Stimulated activated CD8-positive, alpha-beta memory T cell treated with anti-CD3 and anti-CD28 coated beads, Interleukin-4, amount 100 ng/mL, for 48 hours (primary cell): Measurements from ENCODE around the gene WDR75.
"Not testable (repeated sequence)": the region's sequence is repeated elsewhere in the genome, so short reads cannot be mapped to it uniquely, and the experiment has no call there.

Source experiments
- DNase-seq: peaks from one replicate; pipeline ENCODE4 v3.0.0-alpha.2; 2020

WDR75 gene

GRCh38 chr2:189440947-189441708, at the start of gene WDR75:
Gene WDR75 (plus strand): TSS chr2:189441474. CDS start chr2:189441493, 19 bp downstream.
- DNase-seq, result peak; percentile 96

DNA sequence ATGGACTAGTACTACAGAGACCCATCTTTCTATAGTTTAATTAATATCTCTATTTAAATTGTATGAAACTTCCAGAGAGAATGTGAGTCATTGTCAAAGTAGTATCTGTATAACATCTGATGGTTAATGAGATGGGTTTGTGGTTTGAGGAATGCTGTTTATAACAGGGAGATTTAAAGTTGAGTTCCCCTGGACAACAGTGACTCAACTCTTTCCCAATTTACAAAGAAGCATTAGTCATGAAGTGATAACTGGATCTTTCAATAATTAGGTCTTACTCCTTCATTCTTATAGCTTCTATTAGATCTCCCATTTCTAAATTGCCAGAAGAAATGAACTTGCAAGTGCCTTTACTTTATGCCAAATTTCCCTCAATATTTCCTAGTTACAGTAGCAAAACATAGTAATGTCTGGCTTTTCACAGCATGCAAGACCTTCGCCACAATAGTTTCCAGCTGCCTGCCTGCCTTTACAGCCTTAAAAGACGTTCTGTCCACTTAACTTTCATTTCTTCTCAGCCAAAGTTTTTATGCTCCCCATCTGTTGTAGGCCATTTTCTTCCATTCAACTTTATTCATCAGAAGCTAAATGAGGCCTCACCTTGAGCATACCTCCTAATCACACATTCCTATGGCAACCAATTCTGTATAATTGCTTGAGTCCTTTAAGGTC, 47.7 kb upstream of the WDR75 start:
- DNase-seq, result no peak

DNA sequence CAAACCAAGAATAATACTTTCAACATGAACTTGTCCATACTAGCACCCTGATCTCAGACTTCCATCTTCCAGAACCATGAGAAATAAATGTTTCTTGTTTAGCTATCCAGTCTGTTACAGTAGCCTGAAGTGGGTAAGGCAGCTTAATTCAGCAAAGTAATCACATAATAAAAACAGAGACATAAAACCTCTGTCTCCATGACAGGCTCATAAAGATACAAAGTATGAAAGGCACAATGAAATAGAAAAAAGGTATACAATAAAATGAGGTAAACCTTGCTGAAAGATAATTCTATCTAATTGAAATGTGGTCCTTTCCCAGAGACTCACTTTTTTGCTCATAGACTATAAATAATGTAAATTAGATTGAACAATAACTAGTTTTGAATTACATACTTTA, 46.7 kb upstream of the WDR75 start:
- no peak for DNase-seq

DNA sequence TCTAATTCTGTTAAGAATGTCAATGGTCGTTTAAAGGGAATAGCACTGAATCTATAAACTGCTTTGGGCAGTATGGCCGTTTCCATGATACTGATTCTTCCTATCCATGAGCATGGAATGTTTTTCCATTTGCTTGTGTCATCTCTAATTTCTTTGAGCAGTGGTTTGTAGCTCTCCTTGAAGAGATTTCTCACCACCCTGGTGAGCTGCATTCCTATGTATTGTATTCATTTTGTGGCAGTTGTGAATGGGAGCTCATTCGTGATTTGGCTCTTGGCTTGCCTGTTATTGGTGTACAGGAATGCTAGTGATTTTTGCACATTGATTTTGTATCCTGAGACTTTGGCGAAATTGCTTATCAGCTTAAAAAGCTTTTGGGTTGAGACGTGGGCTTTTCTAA, 38.3 kb upstream of the WDR75 start:
- DNase-seq, result no peak

- no peak for DNase-seq
Measured at GRCh38 chr2:189406586-189407233, 34.6 kb upstream of the WDR75 start.

- no peak for DNase-seq
Measured at GRCh38 chr2:189407281-189408209, 33.7 kb upstream of the WDR75 start.

GRCh38 chr2:189408294-189408693, 33.0 kb upstream of the WDR75 start:
- DNase-seq, result no peak

GRCh38 chr2:189409131-189409530, 32.1 kb upstream of the WDR75 start:
- DNase-seq, result no peak

DNA sequence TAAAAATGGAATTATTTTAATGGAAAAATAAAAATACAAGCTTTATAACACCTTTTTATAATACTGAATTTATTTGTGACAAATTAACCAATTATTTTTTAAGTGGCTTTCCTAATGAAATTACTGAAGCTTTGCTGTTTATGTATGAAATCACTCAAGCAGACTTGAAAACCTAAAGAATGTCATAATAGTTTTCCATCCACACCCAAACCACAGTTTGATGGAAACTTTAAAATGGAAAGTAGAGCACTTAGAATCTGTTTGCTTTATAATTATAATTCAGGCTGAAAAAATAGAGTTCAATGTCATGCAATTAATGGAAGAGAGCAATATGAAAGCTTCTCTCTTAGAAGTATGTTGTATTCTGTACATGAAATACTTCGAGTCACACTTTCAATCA, 31.6 kb upstream of the WDR75 start:
- no peak for DNase-seq

DNA sequence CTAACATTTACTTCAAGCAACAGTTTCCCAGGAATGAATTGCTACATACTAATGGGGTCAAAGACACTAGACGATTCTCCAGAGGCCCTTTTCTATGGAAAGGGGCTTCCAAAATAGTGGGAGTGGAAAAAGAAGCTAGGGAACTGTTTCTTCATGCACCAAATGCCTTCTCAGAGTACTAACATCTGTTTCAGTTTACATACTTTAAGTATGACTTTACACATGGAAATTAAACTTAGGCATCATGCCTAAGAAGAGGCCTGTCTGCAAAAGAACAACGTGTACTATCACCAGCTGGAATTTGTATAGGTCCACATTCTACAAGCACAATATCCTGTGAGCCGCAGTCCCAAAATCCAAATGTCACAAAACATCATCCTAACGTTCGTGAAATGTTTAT, 29.4 kb upstream of the WDR75 start:
- no peak for DNase-seq

GRCh38 chr2:189412330-189412953, 28.8 kb upstream of the WDR75 start:
- peak; percentile 57 for DNase-seq

- no peak for DNase-seq
Measured at GRCh38 chr2:189413249-189413648, 28.0 kb upstream of the WDR75 start.

- no peak for DNase-seq
Measured at GRCh38 chr2:189421644-189422043, 19.6 kb upstream of the WDR75 start.

DNA sequence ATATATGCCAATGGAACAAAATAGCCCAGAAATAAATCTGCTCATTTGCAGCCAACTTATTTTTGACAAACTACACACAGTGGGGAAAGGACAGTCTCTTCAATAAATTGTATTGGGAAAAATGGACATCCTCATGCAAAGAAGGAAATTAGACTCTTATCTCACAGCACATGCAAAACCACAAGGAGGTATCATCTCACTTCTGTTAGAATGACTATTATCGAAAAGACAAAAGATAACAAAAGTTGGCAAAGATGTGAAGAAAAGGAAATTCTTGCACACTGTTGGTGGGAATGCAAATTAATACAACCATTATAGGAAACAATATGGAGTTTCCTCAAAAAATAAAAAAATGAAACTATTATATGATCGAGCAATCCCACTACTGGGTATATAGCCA, 16.3 kb upstream of the WDR75 start:
- DNase-seq, result no peak

GRCh38 chr2:189425676-189426075, 15.6 kb upstream of the WDR75 start:
- no peak for DNase-seq

DNA sequence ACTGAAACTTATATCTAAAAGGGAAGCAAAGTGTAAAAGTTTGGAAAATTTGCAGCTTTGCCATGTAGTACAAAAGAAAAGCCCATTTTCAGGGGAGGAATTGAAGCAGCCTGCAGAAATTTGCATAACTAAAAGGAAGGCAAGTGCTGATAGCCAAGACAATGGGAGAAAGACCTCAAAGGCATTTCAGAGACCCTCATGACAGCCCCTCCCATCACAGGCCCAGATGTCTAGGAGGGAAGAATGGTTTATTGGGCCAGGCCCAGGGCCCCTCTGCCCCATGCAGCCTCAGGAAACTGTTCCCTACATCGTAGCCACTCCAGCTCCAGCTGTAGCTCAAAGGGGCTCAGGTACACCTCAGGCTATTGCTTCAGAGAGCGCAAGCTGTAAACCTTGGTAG, 14.4 kb upstream of the WDR75 start:
- DNase-seq, result no peak

DNA sequence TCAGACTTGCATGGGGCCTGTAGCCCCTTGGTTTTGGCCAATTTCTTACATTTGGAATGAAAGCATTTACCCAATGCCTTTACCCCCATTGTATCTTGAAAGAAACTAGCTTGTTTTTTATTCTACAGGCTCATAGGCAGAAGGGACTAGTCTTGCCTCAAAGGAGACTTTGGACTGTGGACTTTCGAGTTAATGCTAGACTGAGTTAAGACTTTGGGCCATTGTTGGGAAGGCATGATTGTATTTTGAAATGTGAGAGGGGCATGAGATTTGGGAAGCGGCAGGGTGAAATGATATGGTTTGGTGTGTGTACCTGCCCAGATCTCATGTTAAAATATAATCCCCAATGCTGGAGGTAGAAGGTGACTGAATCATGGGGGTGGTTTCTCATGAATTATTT, 13.4 kb upstream of the WDR75 start:
- no peak for DNase-seq

DNA sequence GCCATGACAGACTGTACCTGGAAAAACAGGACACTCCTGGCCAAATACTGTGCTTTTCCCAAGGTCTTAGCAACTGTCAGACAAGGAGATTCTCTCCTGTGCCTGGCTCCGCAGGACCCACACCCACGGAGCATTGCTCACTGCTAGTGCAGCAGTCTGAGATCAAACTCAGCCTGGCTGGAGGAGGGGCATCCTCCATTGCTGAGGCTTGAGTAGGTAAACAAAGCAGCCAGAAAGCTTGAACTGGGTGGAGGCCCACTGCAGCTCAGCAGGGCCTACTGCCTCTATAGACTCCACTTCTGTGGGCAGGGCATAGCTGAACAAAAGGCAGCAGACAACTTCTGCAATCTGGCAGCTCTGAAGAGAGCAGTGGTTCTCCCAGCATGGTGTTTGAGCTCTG, 10.8 kb upstream of the WDR75 start:
- DNase-seq, result not testable (repeated sequence)

GRCh38 chr2:189435803-189436202, 5.5 kb upstream of the WDR75 start:
- DNase-seq, result not testable (repeated sequence)

DNA sequence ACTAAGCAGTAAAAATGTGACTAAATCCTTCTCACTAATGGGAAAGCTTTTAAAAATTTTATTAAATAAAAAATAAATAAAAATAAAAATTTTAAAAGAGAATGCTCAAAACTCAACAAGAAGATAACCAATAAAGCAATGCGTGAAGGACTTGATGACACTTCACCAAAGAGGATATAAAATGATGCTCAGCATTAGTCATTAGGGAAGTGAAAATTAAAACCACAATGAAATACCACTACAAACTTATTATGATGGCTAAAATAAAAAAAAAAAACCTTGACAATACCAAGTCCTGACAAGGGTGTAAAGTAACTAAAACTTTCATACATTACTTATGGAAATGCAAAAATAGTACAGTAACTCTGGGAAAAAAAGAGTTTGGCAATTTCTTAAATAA, 3.3 kb upstream of the WDR75 start:
- DNase-seq, result no peak

DNA sequence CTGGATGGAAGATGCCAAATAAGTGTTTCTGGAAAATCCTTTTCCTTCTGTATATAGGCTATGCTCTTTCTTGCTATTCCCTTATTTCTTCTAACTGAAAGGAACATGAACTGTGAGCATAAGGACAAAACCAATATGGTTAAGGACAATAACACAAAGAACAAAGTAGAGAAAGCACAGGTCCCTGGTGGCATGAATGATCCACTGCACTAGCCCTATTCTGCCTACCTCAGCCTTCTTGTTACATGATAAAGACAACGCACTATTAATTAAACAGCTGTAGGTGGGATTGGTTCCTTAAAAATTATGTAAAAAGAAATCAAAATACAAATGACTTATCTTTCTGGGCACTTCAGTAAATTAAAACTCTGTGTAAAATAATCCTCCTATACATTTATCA, 1.9 kb upstream of the WDR75 start:
- no peak for DNase-seq

DNA sequence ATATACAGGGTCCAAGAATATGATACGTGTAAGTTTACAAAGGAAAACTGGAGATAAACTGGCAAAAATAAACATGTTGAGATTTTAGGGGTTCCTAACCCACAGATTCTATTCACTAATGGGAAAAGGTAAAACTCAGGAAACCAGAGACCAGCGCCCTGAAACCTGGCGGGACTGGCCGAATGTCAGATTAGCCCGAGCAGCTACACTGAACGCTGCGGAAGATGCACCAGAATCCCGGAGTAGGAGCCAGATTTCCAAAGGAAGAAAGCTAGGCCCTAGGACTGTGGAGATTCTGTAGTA, 679 bp upstream of the WDR75 start:
- no peak for DNase-seq

GRCh38 chr2:189441709-189442074, 418 bp downstream of the WDR75 start:
- DNase-seq, result no peak
